Measurements from ENCODE around the gene PPIP5K1.

The PPIP5K1 gene

GRCh38 chr15:43517354-43518196, 72.4 kb downstream of the PPIP5K1 start, which contains the start of gene MAP1A:
Gene MAP1A, plus strand, starts transcription at chr15:43517608. Its CDS starts 3,866 bp downstream, at chr15:43521474.
- DNase-seq (ENCODE audit: low read depth) = no peak

- no peak for DNase-seq (ENCODE audit: low read depth)
Observed at GRCh38 chr15:43516801-43517353, 73.1 kb downstream of the PPIP5K1 start.

GRCh38 chr15:43516185-43516584, 73.8 kb downstream of the PPIP5K1 start:
- DNase-seq (ENCODE audit: low read depth) = peak; percentile 71

- no peak for DNase-seq (ENCODE audit: low read depth)
Observed at GRCh38 chr15:43515741-43516140, 74.3 kb downstream of the PPIP5K1 start.

GRCh38 chr15:43514241-43515057, 75.6 kb downstream of the PPIP5K1 start:
- no peak for DNase-seq (ENCODE audit: low read depth)

- no peak for DNase-seq (ENCODE audit: low read depth)
Observed at GRCh38 chr15:43513550-43513949, 76.5 kb downstream of the PPIP5K1 start.

- no peak for DNase-seq (ENCODE audit: low read depth)
Observed at GRCh38 chr15:43511012-43511885, 78.8 kb downstream of the PPIP5K1 start.

GRCh38 chr15:43510200-43511011, 79.6 kb downstream of the PPIP5K1 start:
- peak; percentile 98 for DNase-seq (ENCODE audit: low read depth)

GRCh38 chr15:43509660-43510199, 80.3 kb downstream of the PPIP5K1 start:
- no peak for DNase-seq (ENCODE audit: low read depth)

- peak; percentile 80 for DNase-seq (ENCODE audit: low read depth)
Observed at GRCh38 chr15:43508991-43509659, 80.9 kb downstream of the PPIP5K1 start.

- DNase-seq (ENCODE audit: low read depth) = no peak
Observed at GRCh38 chr15:43508421-43508820, 81.6 kb downstream of the PPIP5K1 start.

- DNase-seq (ENCODE audit: low read depth) = no peak
Observed at GRCh38 chr15:43505738-43506137, 84.3 kb downstream of the PPIP5K1 start.

GRCh38 chr15:43499635-43500034, 90.4 kb downstream of the PPIP5K1 start:
- DNase-seq (ENCODE audit: low read depth) = no peak

- no peak for DNase-seq (ENCODE audit: low read depth)
Observed at GRCh38 chr15:43498990-43499389, 91.0 kb downstream of the PPIP5K1 start.

- no peak for DNase-seq (ENCODE audit: low read depth)
Observed at GRCh38 chr15:43493703-43494472, 96.1 kb downstream of the PPIP5K1 start.

GRCh38 chr15:43492673-43493601, 97.1 kb downstream of the PPIP5K1 start, which contains the start of gene TP53BP1:
Gene TP53BP1, minus strand, starts transcription at chr15:43493156. Its CDS starts 113 bp downstream, at chr15:43493043.
- DNase-seq (ENCODE audit: low read depth) = peak; percentile 94

- DNase-seq (ENCODE audit: low read depth) = no peak
Observed at GRCh38 chr15:43492266-43492665, 97.7 kb downstream of the PPIP5K1 start.

GRCh38 chr15:43489191-43489590, 100.8 kb downstream of the PPIP5K1 start:
- DNase-seq (ENCODE audit: low read depth) = no peak

All from stromal cell of bone marrow (primary cell).